ENCODE data around the gene MCC.

MCC gene

DNA sequence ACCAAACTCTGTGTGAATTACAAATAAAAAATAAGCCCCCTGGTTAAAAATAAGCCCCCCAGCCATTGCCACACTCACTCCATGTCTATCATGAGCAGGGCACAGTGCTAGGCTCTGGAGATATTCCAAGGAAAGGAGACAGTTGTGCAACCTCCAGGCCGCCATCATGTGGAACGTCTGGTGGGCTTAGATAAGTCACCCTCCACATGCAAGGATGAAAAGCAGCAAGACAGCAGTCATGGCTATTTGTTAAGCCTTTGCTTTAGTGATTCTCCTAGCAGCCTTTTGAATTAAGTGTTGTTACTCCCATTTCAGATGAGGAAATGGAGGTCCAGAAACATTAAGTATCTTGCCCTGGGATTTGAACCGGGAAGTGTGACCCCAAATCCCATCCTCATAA, 416.9 kb downstream of the MCC start:
- no peak overlapping the region for H3K4me3 ChIP-seq (ENCODE audit: low read length)
- no peak for DNase-seq (ENCODE audit: low read depth)
- TF ChIP-seq, protein P1, sequence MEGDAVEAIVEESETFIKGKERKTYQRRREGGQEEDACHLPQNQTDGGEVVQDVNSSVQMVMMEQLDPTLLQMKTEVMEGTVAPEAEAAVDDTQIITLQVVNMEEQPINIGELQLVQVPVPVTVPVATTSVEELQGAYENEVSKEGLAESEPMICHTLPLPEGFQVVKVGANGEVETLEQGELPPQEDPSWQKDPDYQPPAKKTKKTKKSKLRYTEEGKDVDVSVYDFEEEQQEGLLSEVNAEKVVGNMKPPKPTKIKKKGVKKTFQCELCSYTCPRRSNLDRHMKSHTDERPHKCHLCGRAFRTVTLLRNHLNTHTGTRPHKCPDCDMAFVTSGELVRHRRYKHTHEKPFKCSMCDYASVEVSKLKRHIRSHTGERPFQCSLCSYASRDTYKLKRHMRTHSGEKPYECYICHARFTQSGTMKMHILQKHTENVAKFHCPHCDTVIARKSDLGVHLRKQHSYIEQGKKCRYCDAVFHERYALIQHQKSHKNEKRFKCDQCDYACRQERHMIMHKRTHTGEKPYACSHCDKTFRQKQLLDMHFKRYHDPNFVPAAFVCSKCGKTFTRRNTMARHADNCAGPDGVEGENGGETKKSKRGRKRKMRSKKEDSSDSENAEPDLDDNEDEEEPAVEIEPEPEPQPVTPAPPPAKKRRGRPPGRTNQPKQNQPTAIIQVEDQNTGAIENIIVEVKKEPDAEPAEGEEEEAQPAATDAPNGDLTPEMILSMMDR (conservative IDR thresholded peaks at IDR 0.05; ENCODE audit: low read depth, low read length): no peak

DNA sequence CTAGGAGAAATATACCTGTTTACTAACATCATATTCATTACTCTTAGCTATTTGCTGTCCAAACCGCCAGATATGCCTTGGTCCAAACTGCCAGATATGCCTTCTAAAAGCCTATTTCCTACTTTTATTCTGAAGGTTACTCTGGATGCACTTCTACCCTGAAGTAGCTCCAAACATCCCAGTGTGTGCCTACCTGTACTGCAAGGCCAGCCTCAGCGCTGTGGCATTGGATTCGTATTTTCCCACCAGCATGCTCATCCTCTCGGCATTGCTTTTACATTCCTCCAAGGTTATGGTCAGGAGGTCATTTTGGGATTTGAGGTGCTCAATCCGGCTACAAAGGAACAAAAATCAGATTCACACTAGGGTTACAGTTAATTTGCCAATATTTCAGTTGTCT, 417.4 kb downstream of the MCC start:
- H3K4me3 ChIP-seq (ENCODE audit: low read length): no peak overlapping the region
- no peak for DNase-seq (ENCODE audit: low read depth)
- TF ChIP-seq, protein P1 (conservative IDR thresholded peaks at IDR 0.05; ENCODE audit: low read depth, low read length): no peak

DNA sequence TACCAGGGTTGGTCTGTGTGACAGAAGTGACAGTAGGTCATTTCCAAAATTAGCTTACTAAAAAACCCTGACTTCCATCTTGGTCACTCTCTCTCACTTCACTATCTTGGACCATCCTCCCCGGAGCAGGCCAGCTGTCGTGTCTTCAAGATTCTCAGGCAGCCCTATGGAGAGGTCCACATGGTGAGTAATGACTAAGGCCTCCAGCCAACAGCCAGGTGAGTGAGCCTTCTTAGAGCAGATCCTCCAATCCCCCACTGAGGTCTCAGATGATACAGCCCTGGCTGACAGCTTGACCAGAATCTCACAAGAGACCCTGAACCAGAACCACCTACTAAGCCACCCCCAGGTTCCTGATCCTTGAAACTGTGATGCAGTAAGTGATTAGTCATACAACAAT, 419.7 kb downstream of the MCC start:
- TF ChIP-seq, protein P1 (conservative IDR thresholded peaks at IDR 0.05; ENCODE audit: low read depth, low read length): no peak
- DNase-seq (ENCODE audit: low read depth): no peak

DNA sequence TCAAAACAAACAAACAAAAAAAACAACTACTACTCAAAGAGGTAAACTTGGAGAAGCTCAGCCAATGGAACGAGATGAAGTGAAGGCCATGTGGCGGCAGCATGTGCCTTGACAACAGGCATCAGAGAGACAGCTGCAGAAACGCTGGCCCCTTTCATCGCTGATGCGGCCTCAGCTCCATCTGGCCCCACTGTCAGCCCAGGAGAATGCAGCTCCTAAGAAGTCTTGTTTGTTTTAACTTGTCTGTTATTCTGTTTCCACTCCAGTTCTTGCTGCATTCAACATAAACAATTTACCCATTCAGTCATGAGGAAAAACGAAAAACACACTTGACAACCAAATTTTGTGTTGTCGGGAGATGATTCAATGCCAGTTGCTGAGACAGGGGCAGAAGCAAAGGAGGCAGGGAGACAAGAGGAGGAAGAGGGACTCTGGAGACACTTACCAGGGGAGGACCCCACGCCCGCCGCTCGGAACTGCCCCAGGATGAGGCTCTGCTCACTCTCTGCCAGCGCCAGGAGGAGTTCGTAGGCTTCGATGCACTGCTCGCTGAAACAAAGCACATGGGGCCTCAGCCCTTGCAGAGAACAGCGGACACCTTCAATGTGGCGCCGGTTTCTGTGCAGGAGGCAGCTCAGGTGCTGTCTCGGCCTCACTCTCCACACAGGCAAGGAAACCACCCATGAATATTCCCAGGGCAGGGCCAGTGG, 420.5 kb downstream of the MCC start:
- H3K4me3 ChIP-seq (ENCODE audit: low read length): no peak overlapping the region
- TF ChIP-seq, protein P1 (conservative IDR thresholded peaks at IDR 0.05; ENCODE audit: low read depth, low read length): no peak
- no peak for DNase-seq (ENCODE audit: low read depth)

More for the DNA sequence above, 419.7 kb downstream of the MCC start:
- no peak overlapping the region for H3K4me3 ChIP-seq (ENCODE audit: low read length)

DNA sequence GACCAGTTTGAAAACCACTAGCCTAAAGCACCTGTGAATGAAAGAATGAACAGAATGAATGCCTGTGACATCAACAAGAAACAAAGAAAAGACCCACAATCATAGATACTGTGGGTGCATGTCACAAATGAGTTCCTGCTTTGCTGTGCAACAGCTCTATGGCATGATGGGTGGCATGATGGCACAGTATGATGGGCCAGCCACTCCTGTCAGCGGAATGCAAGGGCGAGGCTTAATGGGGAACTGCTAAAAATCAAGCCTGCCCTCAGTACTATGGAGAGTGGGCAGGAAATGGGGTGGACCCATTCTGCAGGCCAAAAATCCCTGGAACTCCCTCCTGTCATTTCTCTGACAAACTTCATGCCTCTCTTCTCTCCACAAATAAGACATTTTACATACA, 422.6 kb downstream of the MCC start:
- TF ChIP-seq, protein P1 (conservative IDR thresholded peaks at IDR 0.05; ENCODE audit: low read depth, low read length): no peak
- H3K4me3 ChIP-seq (ENCODE audit: low read length): no peak overlapping the region
- DNase-seq (ENCODE audit: low read depth): no peak

DNA sequence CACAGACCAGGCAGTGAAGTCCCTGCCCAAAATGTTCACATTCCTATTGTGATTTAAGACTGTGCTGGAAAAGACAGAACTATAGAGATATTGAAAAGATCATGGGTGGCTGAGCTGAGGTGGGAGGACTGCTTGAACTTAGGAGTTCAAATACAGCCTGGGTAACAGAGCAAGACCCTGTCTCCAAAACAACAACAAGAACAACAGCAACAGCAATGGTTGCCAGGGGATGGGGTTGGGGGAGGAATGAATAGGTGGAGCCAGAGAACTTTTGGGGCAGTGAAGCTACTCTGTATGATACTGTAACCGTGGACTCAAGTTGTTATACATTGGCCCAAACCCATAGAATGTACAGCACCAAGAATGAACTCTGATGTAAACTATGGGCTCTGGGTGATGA, 423.4 kb downstream of the MCC start:
- H3K4me3 ChIP-seq (ENCODE audit: low read length): no peak overlapping the region
- TF ChIP-seq, protein P1 (conservative IDR thresholded peaks at IDR 0.05; ENCODE audit: low read depth, low read length): no peak
- no peak for DNase-seq (ENCODE audit: low read depth)

DNA sequence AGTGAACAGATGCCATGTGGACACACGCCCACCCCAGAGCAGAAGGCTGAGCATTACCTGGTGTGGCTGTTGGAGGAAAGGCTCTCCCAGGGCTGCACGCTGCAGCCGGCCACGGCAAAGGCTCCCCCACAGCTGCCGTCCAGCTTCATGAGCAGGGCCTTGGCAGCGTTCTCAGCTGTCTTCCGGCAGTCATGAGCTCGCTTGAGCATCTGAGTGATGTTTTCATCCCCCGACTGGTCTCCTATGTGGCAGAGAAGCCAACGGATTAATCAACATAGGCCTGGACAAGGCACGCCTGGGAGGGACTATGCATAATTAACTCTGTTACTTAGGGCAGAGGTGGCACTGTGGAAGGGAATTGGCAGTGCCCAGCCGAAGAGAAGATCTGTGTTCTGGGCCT, 424.3 kb downstream of the MCC start:
- no peak for DNase-seq (ENCODE audit: low read depth)
- TF ChIP-seq, protein P1 (conservative IDR thresholded peaks at IDR 0.05; ENCODE audit: low read depth, low read length): no peak
- no peak overlapping the region for H3K4me3 ChIP-seq (ENCODE audit: low read length)
